HepG2 (cell line): ENCODE measurements around the gene HOPX. TPM values are rescaled to one million over a fixed set of nuclear protein-coding genes. Genes with fewer than 3 reads are reported as not detected.

ENCODE experiments used
- ATAC-seq: fragments of 200-7000 bp; cut with Tn5 transposase; 3 replicates; pipeline ENCODE4 v1.9.1; 2020; ENCODE audit warnings: mild to moderate bottlenecking, moderate library complexity
- BruUV-seq: library from RNA; stranded (reverse); fragments of 400-500 nt; replicated peaks from 2 replicates; lab custom pipeline; 2021; lab: Mats Ljungman, UMichigan
- CTCF ChIA-PET: fragments of 300-600 bp; formaldehyde crosslinking; extraction: SDS; loops from one replicate; lab custom pipeline; 2021; ENCODE audit warnings: low total read pairs, inconsistent platforms, low intra/inter-chr PET ratio; lab: Yijun Ruan, JAX
- POLR2A ChIA-PET: fragments of 350-600 bp; sonication (Branson Sonifier 250); formaldehyde crosslinking; loops from one replicate; lab custom pipeline; 2020; ENCODE audit warnings: antibody characterized with exemption, inconsistent platforms; lab: Yijun Ruan, JAX
- DNase-seq: peaks from one replicate; pipeline ENCODE4 v3.0.0-alpha.2; 2015; ENCODE audit warnings: low spot score
- FAIRE-seq: peaks from 3 replicates; lab custom pipeline; 2011; peaks lifted over from hg19 to GRCh38; lab: Jason Lieb, UNC
- H2AFZ ChIP-seq: one replicate; pipeline ENCODE4 v1.6.1; 2011; ENCODE audit warnings: low read length, inconsistent platforms
- H3K27ac ChIP-seq: fragments of 300-600 bp; 3 replicates; pipeline ENCODE4 v1.8.0; 2011; ENCODE audit warnings: mixed run types, mild to moderate bottlenecking, mixed read lengths, low read length, inconsistent platforms; ENCODE audit not compliant: insufficient read depth; ENCODE audit errors: extremely low read length
- H3K27me3 ChIP-seq, 2 experiments: fragments of 200-600 bp in 1 of 2; 2 replicates in 1 of 2; 3 replicates in 1 of 2; pipeline versions ENCODE4 v1.6.0 to v1.8.0; 2011; ENCODE audit warnings: low read length in 2 of 2, mild to moderate bottlenecking in 2 of 2, moderate library complexity in 2 of 2, inconsistent platforms in 1 of 2; ENCODE audit not compliant: insufficient read depth in 2 of 2, control insufficient read depth in 1 of 2
- H3K36me3 ChIP-seq, 2 experiments: fragments of 200-600 bp in 1 of 2; replicated peaks in 1 of 2; 2 replicates in 1 of 2; 3 replicates in 1 of 2; pipeline versions ENCODE4 v1.5.1 to v1.8.0; 2011; ENCODE audit warnings: low read length in 2 of 2, inconsistent platforms in 1 of 2; ENCODE audit not compliant: insufficient read depth in 2 of 2, control insufficient read depth in 1 of 2
- H3K4me1 ChIP-seq: 2 replicates; pipeline ENCODE4 v1.5.1; 2012; ENCODE audit warnings: low read length, inconsistent platforms; ENCODE audit not compliant: insufficient read depth
- H3K4me2 ChIP-seq: 2 replicates; pipeline ENCODE4 v1.6.0; 2011; ENCODE audit warnings: low read depth, low read length, inconsistent platforms
- H3K4me3 ChIP-seq, 3 experiments: fragments of 200-600 bp in 1 of 3; sonication (generic), shearing (Covaris generic) in 1 of 3; replicated peaks in 1 of 3; 2 replicates each; pipeline ENCODE4 v1.5.1; 2011 to 2016; ENCODE audit warnings: low read length in 3 of 3, inconsistent platforms in 2 of 3, low read depth in 2 of 3, mild to moderate bottlenecking in 2 of 3, control low read depth in 1 of 3, mixed read lengths in 1 of 3; ENCODE audit not compliant: insufficient read depth in 1 of 3
- H3K79me2 ChIP-seq: one replicate; pipeline ENCODE4 v1.6.1; 2011; ENCODE audit warnings: low read length, inconsistent platforms; ENCODE audit not compliant: insufficient read depth
- H3K9ac ChIP-seq: 2 replicates; pipeline ENCODE4 v1.6.0; 2011; ENCODE audit warnings: mild to moderate bottlenecking, low read depth, low read length, inconsistent platforms; ENCODE audit not compliant: insufficient read depth
- H3K9me3 ChIP-seq: 2 replicates; pipeline ENCODE4 v1.5.1; 2012; ENCODE audit warnings: mild to moderate bottlenecking, low read length
- H4K20me1 ChIP-seq: 2 replicates; pipeline ENCODE4 v1.6.0; 2011; ENCODE audit warnings: inconsistent platforms, mild to moderate bottlenecking, low read length, moderate library complexity; ENCODE audit not compliant: insufficient read depth
- ARID5B ChIP-seq: IDR thresholded peaks from 2 replicates; pipeline ENCODE4 v1.4.0; 2020; ENCODE audit warnings: mild to moderate bottlenecking, missing genetic modification reagents
- DBP ChIP-seq: sonication (generic); formaldehyde crosslinking; IDR thresholded peaks from 2 replicates; pipeline ENCODE4 v1.4.0; 2020; ENCODE audit warnings: missing genetic modification reagents; ENCODE audit errors: not compliant biosample characterization
- ELF4 ChIP-seq: sonication (generic); formaldehyde crosslinking; IDR thresholded peaks from 2 replicates; pipeline ENCODE4 v1.5.0; 2020; ENCODE audit warnings: missing genetic modification reagents, mild to moderate bottlenecking, moderate library complexity, borderline replicate concordance
- HMGXB3 ChIP-seq: sonication (generic); formaldehyde crosslinking; IDR thresholded peaks from 2 replicates; pipeline ENCODE4 v1.4.0; 2020; ENCODE audit warnings: missing genetic modification reagents, borderline replicate concordance
- HNF1B ChIP-seq: sonication (generic); formaldehyde crosslinking; IDR thresholded peaks from 2 replicates; pipeline ENCODE4 v1.5.1; 2020; ENCODE audit warnings: mild to moderate bottlenecking, moderate library complexity, missing genetic modification reagents
- KLF15 ChIP-seq: sonication (generic); formaldehyde crosslinking; IDR thresholded peaks from 2 replicates; pipeline ENCODE4 v1.8.1; 2023; ENCODE audit warnings: borderline replicate concordance, mild to moderate bottlenecking, inconsistent platforms, missing genetic modification reagents, mixed read lengths
- MAX ChIP-seq: IDR thresholded peaks from 2 replicates; pipeline ENCODE4 v1.6.1; 2012; ENCODE audit warnings: inconsistent platforms
- NKX3-1 ChIP-seq: sonication (generic); formaldehyde crosslinking; IDR thresholded peaks from 2 replicates; pipeline ENCODE4 v1.5.0; 2020; ENCODE audit warnings: missing genetic modification reagents
- ZNF292 ChIP-seq: sonication (generic); formaldehyde crosslinking; IDR thresholded peaks from 2 replicates; pipeline ENCODE4 v1.8.1; 2022; ENCODE audit warnings: mild to moderate bottlenecking, low read depth, missing genetic modification reagents, borderline replicate concordance
- ZNF737 ChIP-seq: sonication (generic); formaldehyde crosslinking; IDR thresholded peaks from 2 replicates; pipeline ENCODE4 v1.5.0; 2020; ENCODE audit warnings: missing genetic modification reagents, mild to moderate bottlenecking, borderline replicate concordance
- ZNF766 ChIP-seq: sonication (generic); formaldehyde crosslinking; IDR thresholded peaks from 2 replicates; pipeline ENCODE4 v1.5.0; 2020; ENCODE audit warnings: missing genetic modification reagents, borderline replicate concordance
- WGBS: methylation state at CpG from one replicate; pipeline ENCODE4 v1.1.6; 2017; ENCODE audit warnings: low lambda C conversion rate; 5-methylcytosine and 5-hydroxymethylcytosine counted together
- in situ Hi-C: cut with HindIII; loops from 2 replicates; pipeline ENCODE4 v1.10.0; 2017; ENCODE audit warnings: low pct_unique_long_range_greater_than_20kb; ENCODE audit not compliant: extremely low pct_ligation_motif_present
- intact Hi-C: fragments of 100-400 bp; cut with micrococcal nuclease; formaldehyde crosslinking; loops from one replicate; pipeline ENCODE4 v1.10.0; 2022; ENCODE audit not compliant: unreplicated experiment
- polyA plus RNA-seq, 8 experiments: library from polyadenylated mRNA; depleted of rRNA in 3 of 8; stranded (reverse) in 7 of 8; unstranded in 1 of 8; fragments of >200 nt; fragmentation: Illumina TruSeq in 4 of 8; extraction: Trizol in 4 of 8; gene quantifications; 2 replicates each; pipeline versions ENCODE4 v1.2.1 to v1.2.3, GENCODE V29; 2011 to 2016; ENCODE audit warnings: low read depth in 4 of 8, missing spikeins in 1 of 8, mixed read lengths in 1 of 8; ENCODE audit not compliant: insufficient read depth in 1 of 8
- total RNA-seq, 5 experiments: library from RNA; depleted of rRNA; stranded (reverse); fragments of >200 nt; fragmentation: Illumina TruSeq; extraction: Trizol; gene quantifications; 2 replicates each; pipeline ENCODE4 v1.2.3, GENCODE V29; 2016; ENCODE audit warnings: low read depth in 1 of 5

HOPX gene
- total and polyA plus RNA-seq, 2 of the 13 experiments (the other 11 are each of a cell fraction or from before 2014, with no cell fraction given), result not detected

GRCh38 chr4:56640621-56641493 is 40.2 kb downstream of the HOPX start:
- POLR2A ChIA-PET, result no interaction called here
- no peak for TF ChIP-seq DBP (CRISPR knock-in tag)
- TF ChIP-seq HMGXB3, result no peak
- TF ChIP-seq NKX3-1, result no peak
- no peak for TF ChIP-seq ZNF737
- no peak for TF ChIP-seq HNF1B (CRISPR knock-in tag)
- no peak for TF ChIP-seq MAX
- TF ChIP-seq ZNF766 (CRISPR knock-in tag), result no peak
- no peak for TF ChIP-seq ARID5B (CRISPR knock-in tag)
- no peak for TF ChIP-seq KLF15 (CRISPR knock-in tag)
- TF ChIP-seq ZNF292, result no peak
- TF ChIP-seq ELF4, result no peak

More at GRCh38 chr4:56640621-56641493, 40.2 kb downstream of the HOPX start:
- CTCF ChIA-PET, result no interaction called here
- H3K9ac ChIP-seq, result no peak overlapping the region
- H3K36me3 ChIP-seq, result no peaks in the 10 kb centered on the region
- 5% methylated on average over 5 of the region's 5 CpGs for WGBS
- no peak overlapping the region for H3K4me2 ChIP-seq
- intact Hi-C loops (no loop called here), in situ Hi-C loops (no loop called here)
- H3K27me3 ChIP-seq, result peaks cover 0 to 6% of the 10 kb centered on the region in 2 experiments; a peak in 2 of 5 replicates
- H3K4me1 ChIP-seq, result no peaks in the 10 kb centered on the region
- H3K4me3 ChIP-seq, result no peak overlapping the region
- FAIRE-seq (no peak), ATAC-seq (no peak), DNase-seq (no peak)
- no peaks in the 10 kb centered on the region for H4K20me1 ChIP-seq
- no peak overlapping the region for H2AFZ ChIP-seq
- no peak overlapping the region for H3K27ac ChIP-seq
- H3K79me2 ChIP-seq, result no peaks in the 10 kb centered on the region
- BruUV-seq, result no TSS peak
- no peaks in the 10 kb centered on the region for H3K9me3 ChIP-seq
